GM12878 (cell line): ENCODE measurements around the gene LRP5. TPM values are rescaled to one million over a fixed set of nuclear protein-coding genes. Genes with fewer than 3 reads are reported as not detected.

Experiments used
- ATAC-seq: fragments of 200-7000 bp; cut with Tn5 transposase; 3 replicates; pipeline ENCODE4 v1.9.1; 2020; ENCODE audit warnings: mild to moderate bottlenecking, moderate library complexity
- BruUV-seq: library from RNA; stranded (reverse); fragments of 400-500 nt; replicated peaks from 2 replicates; lab custom pipeline; 2021; lab: Mats Ljungman, UMichigan
- CTCF ChIA-PET: fragments of 300-600 bp; sonication (Branson Sonifier 250); formaldehyde crosslinking; extraction: SDS; loops from one replicate; lab custom pipeline; 2021; ENCODE audit warnings: inconsistent platforms; lab: Yijun Ruan, JAX
- POLR2A ChIA-PET: fragments of 350-600 bp; formaldehyde crosslinking; extraction: SDS; loops from one replicate; lab custom pipeline; 2021; ENCODE audit warnings: inconsistent platforms; lab: Charles Lee
- RAD21 ChIA-PET: fragments of 300-600 bp; sonication (Branson Sonifier 250); formaldehyde crosslinking; loops from one replicate; lab custom pipeline; 2023; ENCODE audit warnings: antibody characterized with exemption; ENCODE audit not compliant: unreplicated experiment; lab: Charles Lee
- SMC1A ChIA-PET: fragments of 300-600 bp; sonication (Branson Sonifier 250); formaldehyde crosslinking; loops from one replicate; lab custom pipeline; 2023; ENCODE audit not compliant: unreplicated experiment, uncharacterized antibody; lab: Charles Lee
- DNase-seq: peaks from one replicate; pipeline ENCODE4 v3.0.0-alpha.2; 2011; ENCODE audit warnings: low read depth, low spot score
- FAIRE-seq: peaks from 3 replicates; lab custom pipeline; 2011; peaks lifted over from hg19 to GRCh38; lab: Jason Lieb, UNC
- H2AFZ ChIP-seq: 2 replicates; pipeline ENCODE4 v1.6.0; 2011; ENCODE audit warnings: low read depth, low read length, control low read depth; ENCODE audit not compliant: control insufficient read depth
- H3K27ac ChIP-seq: 2 replicates; pipeline ENCODE4 v1.5.1; 2011; ENCODE audit warnings: control low read depth; ENCODE audit not compliant: control insufficient read depth, insufficient read depth
- H3K27me3 ChIP-seq, 2 experiments: replicated peaks in 1 of 2; 2 replicates each; pipeline versions ENCODE4 v1.6.0 to v1.6.1; 2011; ENCODE audit warnings: low read length in 1 of 2; ENCODE audit not compliant: control insufficient read depth in 2 of 2, insufficient read depth in 2 of 2
- H3K36me3 ChIP-seq, 2 experiments: 2 replicates each; pipeline ENCODE4 v1.5.1; 2011; ENCODE audit warnings: low read length in 1 of 2; ENCODE audit not compliant: control insufficient read depth in 2 of 2, insufficient read depth in 2 of 2
- H3K4me1 ChIP-seq: 2 replicates; pipeline ENCODE4 v1.6.1; 2011; ENCODE audit warnings: mild to moderate bottlenecking, low read length, moderate library complexity, mixed read lengths; ENCODE audit not compliant: control insufficient read depth, insufficient read depth
- H3K4me2 ChIP-seq: 2 replicates; pipeline ENCODE4 v1.6.0; 2011; ENCODE audit warnings: control low read depth; ENCODE audit not compliant: control insufficient read depth, insufficient read depth
- H3K4me3 ChIP-seq: fragments of 200-600 bp; sonication (generic); 2 replicates; pipeline ENCODE4 v1.5.1; 2016
- H3K79me2 ChIP-seq: 2 replicates; pipeline ENCODE4 v1.6.0; 2011; ENCODE audit warnings: low read length; ENCODE audit not compliant: control insufficient read depth, insufficient read depth
- H3K9ac ChIP-seq: 2 replicates; pipeline ENCODE4 v1.8.0; 2011; ENCODE audit warnings: low read length, control low read depth, mixed read lengths; ENCODE audit not compliant: control insufficient read depth, insufficient read depth
- H3K9me3 ChIP-seq: replicated peaks from 3 replicates; pipeline ENCODE4 v1.5.1; 2011; ENCODE audit warnings: mild to moderate bottlenecking, low read length; ENCODE audit not compliant: control insufficient read depth, insufficient read depth
- H4K20me1 ChIP-seq: 2 replicates; pipeline ENCODE4 v1.6.0; 2011; ENCODE audit not compliant: control insufficient read depth, insufficient read depth
- ELK1 ChIP-seq: IDR thresholded peaks from 2 replicates; pipeline ENCODE4 v1.6.1; 2012; ENCODE audit warnings: low read depth, low read length, improper control_type of control experiment
- IKZF1 ChIP-seq: fragments of 450-650 bp; conservative IDR thresholded peaks from 2 replicates; pipeline ENCODE4 v1.6.1; 2017; ENCODE audit warnings: antibody characterized with exemption, mild to moderate bottlenecking
- JUNB ChIP-seq: IDR thresholded peaks from 2 replicates; pipeline ENCODE4 v1.6.1; 2016; ENCODE audit warnings: antibody characterized with exemption, mild to moderate bottlenecking
- MEF2A ChIP-seq: IDR thresholded peaks from 2 replicates; pipeline ENCODE4 v1.6.1; 2011; ENCODE audit warnings: low read depth, mild to moderate bottlenecking, low read length, moderate library complexity; ENCODE audit not compliant: insufficient read depth
- MEF2B ChIP-seq: fragments of 450-650 bp; IDR thresholded peaks from 2 replicates; pipeline ENCODE4 v1.6.1; 2018; ENCODE audit warnings: mild to moderate bottlenecking, moderate library complexity; ENCODE audit not compliant: partially characterized antibody, poor library complexity, severe bottlenecking
- MTA2 ChIP-seq: fragments of 450-650 bp; IDR thresholded peaks from 2 replicates; pipeline ENCODE4 v1.6.1; 2016; ENCODE audit warnings: low read depth, mild to moderate bottlenecking, moderate library complexity
- RUNX3 ChIP-seq: IDR thresholded peaks from 2 replicates; pipeline ENCODE4 v1.6.1; 2012; ENCODE audit warnings: low read length, inconsistent platforms
- ZBTB11 ChIP-seq: fragments of 450-650 bp; formaldehyde crosslinking; IDR thresholded peaks from 2 replicates; pipeline ENCODE4 v1.5.0; 2022; ENCODE audit warnings: mild to moderate bottlenecking, missing genetic modification characterization
- ZNF687 ChIP-seq: fragments of 450-650 bp; IDR thresholded peaks from 2 replicates; pipeline ENCODE4 v1.6.1; 2017; ENCODE audit warnings: mild to moderate bottlenecking, moderate library complexity
- WGBS: methylation state at CpG from one replicate; pipeline ENCODE4 v1.1.6; 2016; ENCODE audit warnings: low lambda C conversion rate; ENCODE audit not compliant: insufficient replicate concordance, insufficient coverage; ENCODE audit errors: missing lambda C conversion rate; 5-methylcytosine and 5-hydroxymethylcytosine counted together
- in situ Hi-C: fragments of 300-500 bp; cut with MboI; formaldehyde crosslinking; loops from 9 replicates; pipeline ENCODE4 v1.14.3; 2018; ENCODE audit warnings: mixed read lengths
- intact Hi-C: fragments of 100-400 bp; cut with micrococcal nuclease; formaldehyde crosslinking; loops from one replicate; pipeline ENCODE4 v1.14.2; 2022; ENCODE audit not compliant: unreplicated experiment
- polyA plus RNA-seq, 11 experiments: library from polyadenylated mRNA; depleted of rRNA in 4 of 11; unstranded in 6 of 11; stranded (reverse) in 5 of 11; fragments of >200 nt; fragmentation: Nextera tagmentation in 4 of 11; fragmentation: Illumina TruSeq in 1 of 11; extraction: Ambion mirVana in 4 of 11; extraction: Trizol in 1 of 11; gene quantifications; 1 replicate in 1 of 11; 2 replicates in 10 of 11; pipeline versions ENCODE4 v1.2.1 to v1.2.3, GENCODE V29; 2011 to 2016; ENCODE audit warnings: inconsistent platforms in 2 of 11, missing spikeins in 2 of 11, low read depth in 1 of 11
- total RNA-seq, 4 experiments: library from RNA; depleted of rRNA in 3 of 4; stranded (reverse); fragments of >200 nt in 3 of 4; fragmentation: Illumina TruSeq in 1 of 4; extraction: Trizol in 1 of 4; gene quantifications; 2 replicates each; pipeline versions ENCODE4 v1.2.1 to v1.2.3, GENCODE V29; 2013 to 2021

The LRP5 gene
- total and polyA plus RNA-seq, 10 of the 15 experiments (the other 5 are each of a cell fraction or from before 2014, with no cell fraction given): 0.37 to 34.0 (median 6.6) TPM

- ChIA-PET SMC1A (interaction anchor here (0.8 kb wide), 1 partner anchor 184 kb away, joined by 3 read pairs; no protein-coding TSS in a partner anchor), POLR2A (interaction anchor here (0.5 kb wide), 1 partner anchor 397 kb away, joined by 4 read pairs; no protein-coding TSS in a partner anchor), CTCF (interaction anchor here (0.5 to 1.1 kb wide), 6 partner anchors 143 to 393 kb away, joined by 3 read pairs; no protein-coding TSS in a partner anchor), RAD21 (interaction anchor here (0.9 to 1.4 kb wide), 2 partner anchors 11 to 29 kb away, joined by 3 to 4 read pairs; no protein-coding TSS in a partner anchor)
- Histone ChIP-seq H2AFZ (no peak overlapping the region), H3K27ac (no peak overlapping the region), H3K9me3 (no peaks in the 10 kb centered on the region), H3K4me2 (0 out of 2 replicates have a peak overlapping the region, but pooled peaks have one; percentile 8), H3K4me1 (peaks cover 5% of the 10 kb centered on the region; the same call in 1 of the 2 replicates), H3K9ac (no peak overlapping the region), H4K20me1 (no peaks in the 10 kb centered on the region), H3K4me3 (no peak overlapping the region), H3K36me3 (peaks cover 0 to 7% of the 10 kb centered on the region in 2 experiments; a peak in 3 of 4 replicates), H3K27me3 (no peaks in the 10 kb centered on the region), H3K79me2 (no peaks in the 10 kb centered on the region)
- intact Hi-C loops (no loop called here), in situ Hi-C loops (no loop called here)
- no peak for FAIRE-seq
- no TSS peak for BruUV-seq
- TF ChIP-seq ELK1 (no peak), IKZF1 (0 out of 2 replicates have a peak, but pooled peaks have one; percentile 21), ZNF687 (no peak), RUNX3 (peak; percentile 30; the same call in 1 of the 2 replicates), MTA2 (peak; percentile 29; the same call in 1 of the 2 replicates), JUNB (peak; percentile 26; the same call in 1 of the 2 replicates), ZBTB11 (no peak), MEF2B (peak; percentile 46), MEF2A (0 out of 2 replicates have a peak, but pooled peaks have one; percentile 49)
- ATAC-seq: peak; percentile 51
- 39% methylated on average over 6 of the region's 6 CpGs for WGBS
- DNase-seq: no peak
These were observed 129.3 kb downstream of the LRP5 start for GRCh38 chr11:68441466-68442230.
